Smooth muscle cell (in vitro differentiated cells): ENCODE data around the gene NRXN2. TPM values are rescaled to one million over a fixed set of nuclear protein-coding genes. Genes with fewer than 3 reads are reported as not detected.

Experiments used
- DNase-seq: peaks from one replicate; lab custom pipeline; 2025; ENCODE audit not compliant: unreplicated experiment; lab: John Stamatoyannopoulos, UW
- H2AFZ ChIP-seq: fragments of 200-600 bp; sonication (generic); 2 replicates; pipeline ENCODE4 v1.6.0; 2016; ENCODE audit warnings: antibody characterized with exemption, low read depth, mild to moderate bottlenecking
- H3F3A ChIP-seq: fragments of 200-600 bp; sonication (generic); 2 replicates; pipeline ENCODE4 v1.6.0; 2017; ENCODE audit warnings: antibody characterized with exemption, low read depth
- H3K27ac ChIP-seq: fragments of 200-600 bp; sonication (generic); 2 replicates; pipeline ENCODE4 v1.5.1; 2016; ENCODE audit warnings: low read depth, mild to moderate bottlenecking
- H3K27me3 ChIP-seq: fragments of 200-600 bp; sonication (generic); 2 replicates; pipeline ENCODE4 v1.6.1; 2016; ENCODE audit warnings: low read depth, mild to moderate bottlenecking
- H3K36me3 ChIP-seq: fragments of 200-600 bp; sonication (generic); 2 replicates; pipeline ENCODE4 v1.5.1; 2016; ENCODE audit warnings: low read depth
- H3K4me1 ChIP-seq: fragments of 200-600 bp; sonication (generic); 2 replicates; pipeline ENCODE4 v1.5.1; 2016; ENCODE audit warnings: low read depth
- H3K4me2 ChIP-seq: fragments of 200-600 bp; sonication (generic); 2 replicates; pipeline ENCODE4 v1.6.0; 2016; ENCODE audit warnings: mild to moderate bottlenecking
- H3K4me3 ChIP-seq: fragments of 200-600 bp; sonication (generic); 2 replicates; pipeline ENCODE4 v1.5.1; 2016; ENCODE audit warnings: mild to moderate bottlenecking
- H3K79me2 ChIP-seq: fragments of 200-600 bp; sonication (generic); 2 replicates; pipeline ENCODE4 v1.6.0; 2016; ENCODE audit warnings: low read depth, mild to moderate bottlenecking
- H3K9ac ChIP-seq: fragments of 200-600 bp; sonication (generic); 2 replicates; pipeline ENCODE4 v1.6.0; 2016; ENCODE audit warnings: low read depth
- H3K9me3 ChIP-seq: fragments of 200-600 bp; sonication (generic); replicated peaks from 2 replicates; pipeline ENCODE4 v1.5.1; 2016; ENCODE audit warnings: low read depth
- H4K20me1 ChIP-seq: fragments of 200-600 bp; sonication (generic); 2 replicates; pipeline ENCODE4 v1.6.0; 2016; ENCODE audit warnings: low read depth
- WGBS: methylation state at CpG from one replicate; pipeline ENCODE4 v1.1.7; 2016; ENCODE audit warnings: low lambda C conversion rate; 5-methylcytosine and 5-hydroxymethylcytosine counted together
- polyA plus RNA-seq: library from polyadenylated mRNA; unstranded; fragments of >200 nt; fragmentation: Nextera tagmentation; extraction: Ambion mirVana; gene quantifications from 2 replicates; pipeline ENCODE4 v1.2.1, GENCODE V29; 2016
- total RNA-seq: library from RNA; depleted of rRNA; stranded (reverse); fragments of >200 nt; gene quantifications from 2 replicates; pipeline ENCODE4 v1.2.3, GENCODE V29; 2014
- TF ChIP-seq, protein P1 (sequence below): fragments of 200-600 bp; sonication (generic); IDR thresholded peaks from 2 replicates; pipeline ENCODE4 v1.5.1; 2017; ENCODE audit warnings: borderline replicate concordance, mild to moderate bottlenecking, antibody characterized with exemption; ENCODE audit not compliant: insufficient read depth, poor library complexity, severe bottlenecking

The NRXN2 gene
- total and polyA plus RNA-seq, 2 experiments from 2014 or later: 1.4 to 1.7 TPM

- 75% methylated on average over 8 of the region's 8 CpGs for WGBS
- no peak for DNase-seq
- H4K20me1 ChIP-seq: no peaks in the 10 kb centered on the region
Observed at GRCh38 chr11:64655941-64656601, 66.9 kb downstream of the NRXN2 start.

GRCh38 chr11:64654958-64655541, 67.9 kb downstream of the NRXN2 start:
- H3K9me3 ChIP-seq: no peaks in the 10 kb centered on the region
- no peaks in the 10 kb centered on the region for H3K79me2 ChIP-seq
- WGBS: 86% methylated on average over 11 of the region's 13 CpGs
- peaks cover 11% of the 10 kb centered on the region for H3K4me1 ChIP-seq
- H3K36me3 ChIP-seq: no peaks in the 10 kb centered on the region
- no peak overlapping the region for H3K27ac ChIP-seq
- no peak overlapping the region for H2AFZ ChIP-seq
- H3K4me2 ChIP-seq: no peak overlapping the region
- H3F3A ChIP-seq: no peaks in the 10 kb centered on the region
- no peak overlapping the region for H3K9ac ChIP-seq
- TF ChIP-seq, protein P1, sequence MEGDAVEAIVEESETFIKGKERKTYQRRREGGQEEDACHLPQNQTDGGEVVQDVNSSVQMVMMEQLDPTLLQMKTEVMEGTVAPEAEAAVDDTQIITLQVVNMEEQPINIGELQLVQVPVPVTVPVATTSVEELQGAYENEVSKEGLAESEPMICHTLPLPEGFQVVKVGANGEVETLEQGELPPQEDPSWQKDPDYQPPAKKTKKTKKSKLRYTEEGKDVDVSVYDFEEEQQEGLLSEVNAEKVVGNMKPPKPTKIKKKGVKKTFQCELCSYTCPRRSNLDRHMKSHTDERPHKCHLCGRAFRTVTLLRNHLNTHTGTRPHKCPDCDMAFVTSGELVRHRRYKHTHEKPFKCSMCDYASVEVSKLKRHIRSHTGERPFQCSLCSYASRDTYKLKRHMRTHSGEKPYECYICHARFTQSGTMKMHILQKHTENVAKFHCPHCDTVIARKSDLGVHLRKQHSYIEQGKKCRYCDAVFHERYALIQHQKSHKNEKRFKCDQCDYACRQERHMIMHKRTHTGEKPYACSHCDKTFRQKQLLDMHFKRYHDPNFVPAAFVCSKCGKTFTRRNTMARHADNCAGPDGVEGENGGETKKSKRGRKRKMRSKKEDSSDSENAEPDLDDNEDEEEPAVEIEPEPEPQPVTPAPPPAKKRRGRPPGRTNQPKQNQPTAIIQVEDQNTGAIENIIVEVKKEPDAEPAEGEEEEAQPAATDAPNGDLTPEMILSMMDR: no peak
- H3K27me3 ChIP-seq: no peaks in the 10 kb centered on the region
- no peak overlapping the region for H3K4me3 ChIP-seq
- DNase-seq: no peak
- no peaks in the 10 kb centered on the region for H4K20me1 ChIP-seq

More at GRCh38 chr11:64655941-64656601, 66.9 kb downstream of the NRXN2 start:
- Histone ChIP-seq H3K4me2 (no peak overlapping the region), H3K36me3 (no peaks in the 10 kb centered on the region), H3K27me3 (no peaks in the 10 kb centered on the region), H2AFZ (no peak overlapping the region), H3K9me3 (no peaks in the 10 kb centered on the region), H3F3A (no peaks in the 10 kb centered on the region), H3K9ac (no peak overlapping the region), H3K4me1 (peaks cover 11% of the 10 kb centered on the region), H3K27ac (no peak overlapping the region), H3K79me2 (no peaks in the 10 kb centered on the region), H3K4me3 (no peak overlapping the region)
- TF ChIP-seq, protein P1: no peak

- H2AFZ ChIP-seq: no peak overlapping the region
- H3K79me2 ChIP-seq: no peaks in the 10 kb centered on the region
- H3K4me2 ChIP-seq: no peak overlapping the region
- H4K20me1 ChIP-seq: no peaks in the 10 kb centered on the region
- H3K4me1 ChIP-seq: peaks cover 11% of the 10 kb centered on the region
- 98% methylated on average over 4 of the region's 4 CpGs for WGBS
- no peaks in the 10 kb centered on the region for H3K27me3 ChIP-seq
- no peak overlapping the region for H3K27ac ChIP-seq
- H3K36me3 ChIP-seq: no peaks in the 10 kb centered on the region
- no peak overlapping the region for H3K9ac ChIP-seq
- H3K4me3 ChIP-seq: no peak overlapping the region
- no peaks in the 10 kb centered on the region for H3F3A ChIP-seq
- H3K9me3 ChIP-seq: no peaks in the 10 kb centered on the region
- no peak for DNase-seq
- TF ChIP-seq, protein P1: no peak
Observed at GRCh38 chr11:64654439-64654838, 68.6 kb downstream of the NRXN2 start.
